ENCODE data around the gene LGALSL. TPM values are rescaled to one million over a fixed set of nuclear protein-coding genes. Genes with fewer than 3 reads are reported as not detected.

LGALSL gene
- total RNA-seq, 1 donor = 5.0 TPM

GRCh38 chr2:64506686-64507085, 52.7 kb downstream of the LGALSL start:
- no peak for TF ChIP-seq CTCF (IDR thresholded peaks at IDR 0.05; ENCODE audit: insufficient read depth, low read length)
- no peak for DNase-seq (ENCODE audit: low read depth)
- no peak overlapping the region for H3K4me3 ChIP-seq (ENCODE audit: low read depth, low read length)

Other genes with a start within 250 kb of the LGALSL start
- gene AFTPH, start 70.2 kb downstream of the LGALSL start, total RNA-seq (ENCODE audit: low replicate concordance) = 23.6 and 29.8 TPM in 2 replicates
- 19.1 and 34.4 TPM in 2 replicates for gene SERTAD2, start 199.8 kb downstream of the LGALSL start, total RNA-seq (ENCODE audit: low replicate concordance)